CD4-positive, alpha-beta T cell treated with Interleukin-12 subunit alpha and Interleukin-12 subunit beta, for 1 hour (primary cell): ENCODE results near the gene PSMG3.
A peak's percentile ranks its signal among the peaks of the same experiment; 100 is the strongest.

ENCODE experiments used
- DNase-seq: peaks from one replicate; pipeline ENCODE4 v3.0.0-alpha.2; 2020

PSMG3 gene

GRCh38 chr7:1569833-1570632 is at the start of gene PSMG3:
Gene PSMG3, minus strand, starts transcription at chr7:1570032. Its CDS starts 693 bp downstream, at chr7:1569339.
- DNase-seq = peak; percentile 88

- DNase-seq = no peak
Observed at GRCh38 chr7:1618475-1618874, 48.6 kb upstream of the PSMG3 start.

- no peak for DNase-seq
Observed at GRCh38 chr7:1617957-1618356, 48.1 kb upstream of the PSMG3 start.

DNA sequence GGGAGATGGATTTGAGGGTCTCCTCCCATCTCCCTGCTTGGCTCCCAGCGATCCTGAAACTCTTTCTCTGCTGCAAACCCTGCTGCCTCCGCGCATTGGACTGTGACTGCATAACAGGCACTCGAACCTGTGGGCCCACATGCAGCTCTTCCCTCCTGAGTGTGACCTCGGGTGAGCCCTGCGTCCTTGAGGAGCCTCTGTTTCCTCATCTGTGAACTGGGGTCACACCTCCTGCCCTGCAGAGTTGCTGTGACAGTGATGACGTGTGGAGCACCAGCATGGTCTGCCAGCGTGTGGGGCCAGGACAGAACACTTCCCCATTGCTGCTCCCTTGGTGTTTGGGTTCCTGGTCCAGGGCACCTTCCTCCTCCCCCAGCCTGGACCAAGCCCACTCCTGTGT is 46.9 kb upstream of the PSMG3 start:
- DNase-seq = no peak

DNA sequence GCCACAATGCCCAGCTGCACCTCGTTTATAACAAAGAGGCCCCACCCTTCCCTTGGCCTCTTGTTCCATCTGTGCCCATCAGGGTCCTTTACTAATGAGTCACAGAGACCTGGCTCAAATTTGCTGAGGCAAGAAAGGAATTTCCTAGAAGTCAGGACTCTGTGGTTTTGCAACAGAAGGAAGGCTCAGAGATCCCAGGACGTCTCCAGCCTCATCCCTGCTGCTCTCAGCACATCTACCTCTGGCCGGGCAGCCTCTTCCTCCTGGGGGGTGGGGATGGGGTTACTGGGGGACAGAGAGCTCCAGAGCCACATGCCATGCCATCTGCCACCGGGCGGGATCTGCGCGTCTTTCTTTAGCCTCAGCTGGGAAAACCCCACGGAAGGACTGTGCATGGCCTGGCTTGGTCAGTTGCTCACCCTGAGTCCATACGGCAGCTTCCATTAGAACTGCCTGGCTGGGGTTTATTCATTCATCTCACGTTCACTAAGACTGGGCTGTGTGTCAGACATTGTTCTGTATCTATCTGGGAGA is 41.9 kb upstream of the PSMG3 start:
- DNase-seq = no peak

DNA sequence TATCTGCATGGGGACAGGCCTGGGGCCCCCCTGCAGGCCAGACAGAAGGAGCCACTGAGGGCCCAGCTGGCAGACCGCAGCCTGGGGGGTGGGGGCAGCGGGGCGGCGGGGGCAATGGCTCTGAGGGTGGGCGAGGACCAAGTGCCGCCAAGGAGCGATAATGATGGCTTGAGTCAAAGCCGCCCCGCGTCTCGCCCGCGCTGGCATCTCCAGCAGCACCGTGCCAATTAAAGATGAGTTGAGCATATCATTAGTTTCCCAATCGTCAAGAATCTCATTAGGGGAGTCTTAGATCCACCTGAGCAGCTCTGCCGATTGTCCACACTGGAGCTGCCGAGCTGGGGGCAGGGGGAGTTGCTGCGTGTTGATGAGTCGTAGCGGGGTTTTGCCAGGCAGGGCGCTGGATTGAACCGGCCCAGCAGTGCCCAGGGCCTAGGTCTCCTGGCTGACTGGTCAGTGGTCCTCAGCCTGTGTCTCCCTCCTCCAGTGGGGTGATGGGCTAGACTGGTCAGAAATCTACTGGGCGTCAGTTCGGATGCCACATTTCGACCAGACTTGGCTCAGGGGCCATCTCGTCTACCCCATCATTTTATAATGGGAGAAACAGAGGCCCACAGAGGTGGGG is 41.0 kb upstream of the PSMG3 start:
- no peak for DNase-seq

DNA sequence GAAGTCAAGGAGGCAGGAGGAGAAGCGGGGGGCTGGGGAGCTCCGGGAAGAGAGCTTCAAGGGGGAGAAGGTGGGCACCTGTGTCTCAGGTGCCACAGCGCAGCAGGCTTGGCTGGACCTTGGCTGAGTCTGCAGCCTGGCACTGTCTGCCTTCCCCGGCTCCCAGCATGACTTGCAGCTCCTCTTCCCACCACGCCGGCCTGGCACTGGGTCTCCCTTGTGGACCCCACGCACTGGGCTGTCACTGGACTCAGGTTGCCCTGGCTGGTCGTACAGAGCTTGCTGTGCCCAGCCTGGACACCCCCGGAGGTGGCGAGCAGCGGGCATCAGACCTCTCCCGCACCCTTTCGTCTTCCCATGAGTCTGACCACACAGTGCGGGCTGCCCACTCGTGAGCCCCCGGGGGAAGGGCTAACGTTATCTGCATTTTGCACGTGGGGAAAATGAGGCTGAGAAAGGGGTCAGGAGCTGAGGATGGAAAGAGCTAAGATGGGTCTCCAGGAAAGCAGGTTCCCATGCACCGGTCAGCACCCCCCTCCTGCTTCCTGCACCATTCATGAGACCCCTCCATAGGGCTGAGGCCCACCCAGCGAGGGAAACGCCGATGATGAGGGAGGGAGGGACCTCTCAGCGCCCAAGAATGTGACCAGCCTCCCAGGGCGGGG is 40.3 kb upstream of the PSMG3 start:
- DNase-seq = no peak

DNA sequence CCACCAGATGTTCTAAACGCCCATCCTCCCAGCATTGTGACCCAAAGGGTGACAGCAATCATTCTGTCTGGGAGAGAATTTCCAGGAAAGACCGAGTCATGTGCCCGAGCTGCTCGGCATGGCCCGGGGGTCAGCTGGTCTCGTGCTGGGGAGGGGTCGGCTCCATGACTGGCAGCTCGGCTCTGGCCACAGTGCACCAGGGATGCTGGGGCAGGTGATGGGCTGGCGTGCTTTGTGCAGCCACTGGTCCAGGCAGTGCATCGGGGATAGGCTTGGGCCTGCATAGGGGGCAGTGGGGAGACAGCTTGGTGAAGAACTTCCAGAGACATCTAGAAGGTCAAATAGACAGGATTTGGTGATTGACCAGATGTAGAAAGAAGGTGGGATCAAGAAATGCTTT is 39.2 kb upstream of the PSMG3 start:
- no peak for DNase-seq

GRCh38 chr7:1608318-1608717 is 38.5 kb upstream of the PSMG3 start:
- DNase-seq = no peak

- DNase-seq = no peak
Observed at GRCh38 chr7:1607696-1608095, 37.9 kb upstream of the PSMG3 start.

DNA sequence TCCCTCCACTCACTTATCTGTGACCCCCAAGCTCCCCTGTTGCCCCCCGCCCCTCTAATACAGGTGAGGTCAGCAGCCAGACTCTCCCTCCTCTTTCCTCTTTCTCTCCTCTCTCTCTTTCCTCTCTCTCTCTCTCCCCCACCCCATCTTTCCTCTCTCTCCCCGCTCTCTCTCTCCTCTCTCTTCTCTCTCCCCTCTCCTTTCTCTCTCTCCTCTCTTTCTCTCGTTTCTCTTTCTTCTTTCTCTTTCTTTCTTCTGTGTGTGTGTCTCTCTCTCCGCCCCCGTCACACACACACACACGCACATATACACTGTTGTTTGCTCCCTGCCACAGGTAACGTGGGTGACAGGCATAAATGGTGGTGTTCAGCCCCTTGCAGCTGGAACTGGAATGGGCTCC is 37.2 kb upstream of the PSMG3 start:
- DNase-seq = no peak

GRCh38 chr7:1604383-1604782 is 34.6 kb upstream of the PSMG3 start:
- DNase-seq = no peak

GRCh38 chr7:1603346-1604225 is 33.8 kb upstream of the PSMG3 start:
- no peak for DNase-seq

DNA sequence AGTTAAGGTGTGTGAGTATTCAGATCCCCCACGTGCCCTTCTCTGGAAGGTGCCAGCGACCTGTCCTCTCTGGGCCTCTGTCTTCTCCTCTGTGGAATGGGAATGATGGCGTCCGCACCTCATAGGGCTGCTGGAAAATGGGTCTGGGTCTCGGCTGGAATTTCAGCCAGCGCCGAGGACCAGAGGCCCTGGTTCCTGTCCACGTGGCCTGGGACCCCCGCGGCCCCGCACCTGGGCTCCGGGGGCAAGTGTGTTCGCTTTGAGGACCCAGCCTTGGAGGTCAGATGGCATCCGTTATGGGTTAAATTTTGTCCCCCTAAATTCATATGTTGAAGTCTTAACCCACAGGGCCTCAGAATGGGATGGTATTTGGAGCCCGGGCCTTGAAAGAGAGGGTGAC is 32.6 kb upstream of the PSMG3 start:
- DNase-seq = no peak

DNA sequence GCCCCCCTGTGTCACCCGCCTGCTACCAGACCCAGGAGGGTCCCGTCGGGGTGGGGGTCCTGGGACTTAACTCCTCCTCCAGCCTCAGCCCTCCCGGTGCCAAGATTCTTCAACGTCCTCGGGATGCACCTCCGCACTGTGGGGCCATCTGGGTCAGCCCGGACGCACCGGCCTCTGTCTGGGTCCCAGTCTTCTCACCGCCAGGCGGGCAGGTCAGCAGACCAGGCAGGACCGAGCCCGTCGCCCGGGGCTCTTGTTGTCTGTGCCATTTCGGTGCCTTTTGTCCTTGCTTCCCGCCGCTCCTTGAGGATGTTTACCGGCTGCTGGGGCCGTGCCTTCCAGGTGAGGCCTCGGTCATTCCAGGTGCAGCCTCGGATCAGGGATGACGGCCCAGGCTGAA is 32.1 kb upstream of the PSMG3 start:
- no peak for DNase-seq

DNA sequence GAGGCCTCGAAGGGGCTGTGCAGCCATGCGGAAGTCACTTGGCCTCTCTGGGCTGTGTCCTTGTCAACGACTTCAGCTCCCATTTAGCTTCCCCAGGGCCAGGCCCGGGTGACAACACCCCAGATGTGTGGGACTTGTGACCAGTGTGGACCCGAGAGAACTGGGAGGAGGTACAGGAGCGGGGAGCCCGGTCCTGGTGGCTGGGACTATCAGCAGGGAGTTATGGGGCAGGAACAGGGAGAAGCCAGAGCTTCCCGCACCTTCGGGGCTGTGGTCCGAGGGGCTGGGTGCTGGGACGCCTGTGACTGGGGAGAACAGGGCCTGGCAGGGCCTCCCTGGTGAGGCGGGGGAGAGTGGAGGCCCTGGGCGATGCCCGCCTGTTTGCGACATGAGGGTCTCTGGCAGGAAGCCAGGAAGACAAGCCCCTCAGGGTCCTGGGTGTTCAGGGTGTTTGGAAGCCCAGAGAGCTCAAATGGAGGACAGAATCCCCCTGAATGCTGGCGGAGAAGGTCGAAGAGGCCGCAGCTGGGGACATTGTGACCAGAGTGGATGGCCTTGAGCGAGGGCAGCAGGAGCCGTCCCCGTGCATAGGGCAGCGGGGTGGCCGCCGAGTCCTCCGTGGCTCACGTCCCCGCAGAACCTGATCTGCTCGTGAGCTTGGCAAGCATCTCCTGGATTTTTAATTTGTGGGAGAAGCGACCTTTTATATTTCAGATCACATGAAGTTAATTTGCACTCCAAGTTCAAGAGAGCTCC is 30.0 kb upstream of the PSMG3 start:
- DNase-seq = no peak

DNA sequence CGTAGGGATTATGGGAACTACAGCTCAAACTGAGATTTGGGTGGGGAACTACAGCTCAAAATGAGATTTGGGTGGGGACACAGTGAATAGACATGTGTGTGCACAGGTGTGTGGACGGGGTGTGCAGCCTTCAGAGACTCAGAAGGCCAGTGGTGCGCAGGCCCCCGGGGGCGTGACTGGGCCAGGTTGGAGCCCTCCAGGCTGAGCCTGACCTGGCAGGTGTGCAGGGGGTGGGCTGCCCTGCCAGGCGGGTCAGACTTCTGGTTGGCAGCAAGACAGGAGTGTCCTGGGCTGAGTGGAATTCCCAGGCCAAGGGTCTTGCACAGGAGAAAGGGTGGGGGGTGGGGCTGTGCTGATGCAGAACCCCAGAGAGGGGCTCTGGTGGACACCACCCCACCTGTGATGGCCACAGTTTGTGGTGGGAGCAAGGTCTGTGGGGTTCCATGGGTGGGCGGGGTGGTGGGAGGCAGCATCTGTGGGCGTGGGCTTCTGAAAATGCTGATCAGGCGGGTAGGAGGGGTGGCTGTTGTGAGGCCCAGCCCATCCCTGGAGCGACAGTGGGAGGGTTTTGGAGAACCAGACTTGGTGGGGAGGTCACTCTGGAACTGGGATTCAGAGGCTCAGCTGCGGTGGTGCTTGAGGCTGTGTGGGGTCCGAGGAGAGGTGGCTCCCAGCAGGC is 29.3 kb upstream of the PSMG3 start:
- DNase-seq = no peak

DNA sequence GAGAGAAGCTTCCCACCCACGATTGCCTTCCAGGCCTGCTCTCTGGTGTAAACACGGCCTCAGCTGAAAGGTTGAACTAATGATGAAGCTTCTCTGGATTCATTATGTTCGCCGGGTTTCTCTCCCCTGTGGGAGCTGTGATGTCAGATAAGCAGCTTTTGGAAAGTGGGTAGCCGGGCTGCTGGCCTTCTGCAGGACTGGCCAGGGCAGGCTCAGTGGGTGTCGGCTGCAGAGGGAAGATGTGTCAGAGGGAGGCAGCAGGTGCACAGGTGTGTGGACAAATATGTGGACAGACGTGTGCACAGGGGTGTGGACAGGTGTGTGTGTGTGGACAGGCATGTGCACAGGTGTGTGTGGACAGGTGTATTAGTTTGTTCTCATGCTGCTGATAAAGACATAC is 28.5 kb upstream of the PSMG3 start:
- no peak for DNase-seq

DNA sequence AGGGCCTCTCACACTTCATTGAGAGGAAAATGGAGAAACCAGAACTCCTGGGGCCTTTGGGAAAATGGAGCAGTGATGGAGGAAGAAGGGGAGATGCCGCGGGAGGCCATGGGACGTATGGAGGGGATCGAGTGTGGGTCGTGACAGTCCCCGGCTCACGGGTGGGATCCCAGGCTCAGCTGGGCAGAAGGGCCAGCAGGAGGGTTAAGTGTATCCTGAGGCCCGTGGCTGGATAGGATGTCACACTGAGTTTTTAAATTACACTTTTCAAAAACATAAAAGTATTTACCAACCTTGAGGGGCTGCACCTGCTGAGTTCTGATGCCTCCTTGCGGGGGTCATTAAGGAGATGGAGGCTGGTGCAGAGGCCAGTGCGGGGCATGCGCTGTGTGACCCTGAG is 28.0 kb upstream of the PSMG3 start:
- no peak for DNase-seq

- DNase-seq = no peak
Observed at GRCh38 chr7:1597066-1597760, 27.4 kb upstream of the PSMG3 start.
